TTC549 (cell line): Measurements from ENCODE around the gene IPO5.

Experiments
- FAIRE-seq: peaks from 2 replicates; lab custom pipeline; 2012; peaks lifted over from hg19 to GRCh38; lab: Jason Lieb, UNC

IPO5 gene

GRCh38 chr13:97953376-97953970 is at the start of gene IPO5:
TSS of gene IPO5 (plus strand) at chr13:97953675. CDS start at chr13:97976697, 23,022 bp downstream.
- no peak for FAIRE-seq

DNA sequence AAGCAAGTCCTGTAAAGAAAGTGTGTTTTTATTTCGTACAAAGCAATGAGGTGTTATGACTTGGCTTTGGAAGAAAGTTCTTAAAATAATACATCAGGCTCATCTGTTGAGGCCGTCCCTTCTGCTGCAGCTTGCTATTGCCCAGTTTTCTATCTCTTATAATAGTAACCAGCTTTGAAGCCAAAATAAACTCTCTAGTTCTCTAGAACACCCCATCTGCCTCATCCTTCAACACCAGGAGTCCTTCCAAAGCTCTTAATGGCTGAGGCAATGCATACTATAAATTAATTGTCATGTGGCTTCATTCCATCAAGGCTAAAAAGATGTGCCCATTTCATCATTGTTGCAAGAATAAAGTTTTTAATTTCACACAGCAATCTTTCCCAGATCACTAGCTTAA is 49.4 kb upstream of the IPO5 start:
- FAIRE-seq = no peak

- FAIRE-seq = no peak
Observed at GRCh38 chr13:97905517-97905916, 48.0 kb upstream of the IPO5 start.

- FAIRE-seq = no peak
Observed at GRCh38 chr13:97911311-97912138, 42.0 kb upstream of the IPO5 start.

DNA sequence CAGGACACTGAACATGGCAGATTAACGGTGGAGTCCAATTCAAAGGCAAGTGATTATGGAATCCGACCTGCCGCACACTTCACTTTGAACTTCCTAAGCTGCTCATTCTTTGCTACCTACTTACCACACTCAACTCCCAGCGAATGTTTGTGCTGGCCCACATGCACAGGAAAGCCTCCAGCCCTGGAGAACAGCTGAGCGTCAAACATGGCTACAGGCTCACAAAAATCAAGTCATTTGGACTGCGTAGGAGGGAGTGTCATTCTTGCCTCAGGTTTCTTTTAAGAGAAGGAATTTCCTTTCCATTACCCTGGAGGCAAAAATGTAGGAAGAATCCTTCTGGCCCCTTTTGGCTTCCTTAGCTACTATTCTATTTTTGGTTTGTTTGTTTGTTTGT is 41.3 kb upstream of the IPO5 start:
- FAIRE-seq = no peak

GRCh38 chr13:97913206-97913605 is 40.3 kb upstream of the IPO5 start:
- FAIRE-seq = no peak

DNA sequence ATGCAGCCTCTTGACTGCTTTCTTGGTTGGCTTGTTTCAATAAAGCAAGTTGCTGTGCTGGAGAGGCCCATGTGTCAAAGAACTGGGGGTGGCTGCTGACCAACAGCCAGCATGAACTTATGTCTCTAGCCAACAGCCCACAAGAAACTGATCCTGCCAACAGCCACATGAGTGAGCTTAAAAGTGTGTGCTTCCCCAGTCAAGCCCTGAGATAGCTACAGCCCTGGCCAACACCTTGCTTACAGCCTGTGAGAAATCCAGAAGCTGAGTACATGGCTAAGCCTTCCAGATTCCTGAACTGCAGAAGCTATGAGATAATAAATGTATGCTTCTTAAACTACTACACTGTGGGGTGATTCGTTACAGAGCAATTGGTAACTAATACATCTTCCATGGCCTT is 38.9 kb upstream of the IPO5 start:
- FAIRE-seq = no peak

DNA sequence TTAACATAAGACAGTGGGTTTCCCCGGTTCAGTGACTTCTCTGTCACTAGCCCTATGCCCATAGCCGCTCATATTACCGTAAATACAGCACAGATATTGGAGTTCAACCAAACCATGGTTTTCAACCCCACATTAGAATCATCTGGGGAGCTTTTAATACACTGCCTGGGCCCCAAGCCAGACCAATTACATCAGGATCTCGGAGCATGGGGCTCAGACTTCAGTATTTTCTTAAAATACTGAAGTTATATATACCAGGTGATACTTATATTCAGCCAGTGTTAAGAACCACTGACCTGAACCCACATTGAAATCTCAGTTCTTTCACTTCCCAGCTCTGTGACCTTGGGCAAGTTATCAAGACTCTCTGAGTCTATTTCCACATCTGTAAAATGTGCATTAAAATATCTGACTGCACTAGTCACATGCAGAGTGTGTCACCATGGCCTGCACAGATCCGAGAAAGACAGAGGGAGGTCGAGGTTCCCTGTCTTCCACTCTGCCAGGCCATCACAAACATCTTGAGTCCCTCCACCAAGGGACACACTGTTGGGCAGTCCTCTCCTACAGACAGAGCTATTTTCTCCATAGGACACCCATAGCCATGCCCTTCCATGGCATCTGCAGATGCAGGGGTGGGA is 32.2 kb upstream of the IPO5 start:
- no peak for FAIRE-seq

DNA sequence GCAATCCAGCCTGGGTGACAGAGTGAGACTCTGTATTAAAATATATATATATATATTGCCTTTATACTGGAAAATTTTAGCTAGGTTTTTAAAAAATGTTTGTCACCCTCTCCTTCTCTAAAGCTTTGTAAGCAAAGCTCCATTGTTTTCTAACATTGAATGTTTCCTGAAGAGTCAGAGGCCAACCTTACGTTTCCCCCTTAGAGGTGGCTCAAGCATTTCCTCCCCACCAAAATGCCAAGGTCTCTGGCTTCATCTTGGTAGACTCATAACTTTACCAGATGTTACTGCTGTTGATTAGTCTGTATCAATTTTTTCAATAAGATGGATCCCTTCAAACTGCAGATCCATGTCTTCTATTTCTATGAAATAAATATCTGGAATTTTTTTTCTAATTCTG is 25.2 kb upstream of the IPO5 start:
- FAIRE-seq = no peak

DNA sequence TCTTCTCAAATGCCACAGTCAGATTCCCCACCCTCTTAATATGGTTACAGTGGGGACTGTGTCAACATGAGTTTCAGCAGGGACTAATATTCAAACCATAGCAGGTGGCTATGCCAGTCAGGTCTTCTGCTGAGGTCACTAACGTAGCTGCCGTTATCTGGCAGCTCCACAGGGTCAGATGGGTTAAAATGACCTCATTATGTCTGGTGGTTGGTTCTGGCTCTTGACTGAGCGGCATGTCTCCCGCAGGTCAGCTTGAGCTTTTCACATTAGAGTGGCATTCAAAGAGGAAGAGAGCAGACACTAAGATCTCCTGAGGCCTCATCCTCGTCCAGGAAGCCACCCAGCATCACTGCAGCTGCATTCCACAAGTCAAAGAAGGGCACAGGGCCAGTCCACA is 21.4 kb upstream of the IPO5 start:
- FAIRE-seq = no peak

DNA sequence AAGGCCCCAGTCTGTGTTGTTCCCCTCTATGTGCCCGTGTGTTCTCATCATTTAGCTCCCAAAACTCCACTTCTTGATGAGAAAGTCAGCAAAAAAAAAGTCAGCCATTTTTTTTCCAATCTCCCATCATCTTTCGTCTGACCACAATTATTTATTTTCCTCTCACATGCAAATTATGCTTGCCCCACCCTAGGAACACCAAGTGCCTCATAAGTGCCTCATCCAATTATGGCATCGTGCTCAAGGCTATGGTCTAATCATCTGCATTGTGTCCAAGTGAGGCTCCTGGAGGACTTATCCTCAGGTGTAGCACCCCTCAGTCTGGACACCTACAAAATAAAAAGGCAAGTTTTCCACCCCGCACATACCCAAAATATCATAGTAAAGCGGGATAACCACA is 20.8 kb upstream of the IPO5 start:
- no peak for FAIRE-seq

- FAIRE-seq = no peak
Observed at GRCh38 chr13:97933776-97934175, 19.7 kb upstream of the IPO5 start.

- FAIRE-seq = no peak
Observed at GRCh38 chr13:97934590-97934989, 18.9 kb upstream of the IPO5 start.

DNA sequence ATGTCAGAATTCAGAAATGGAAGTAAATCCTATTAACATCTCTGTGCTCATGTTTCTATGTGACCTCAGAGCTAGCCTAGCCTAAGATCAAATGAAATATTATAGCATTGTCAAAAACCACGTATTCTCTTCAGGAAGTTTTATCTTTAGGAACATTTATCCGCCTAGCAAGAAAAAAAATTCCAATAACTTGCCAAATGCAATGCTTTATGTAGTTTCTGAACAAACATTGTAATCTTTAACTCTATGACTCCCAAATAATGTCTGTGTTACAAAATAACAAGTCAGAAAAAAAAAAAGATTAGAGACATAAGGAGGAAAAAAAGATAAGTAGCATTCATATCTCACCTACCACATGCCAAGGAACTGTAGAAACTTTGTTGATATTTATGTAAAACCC is 18.4 kb upstream of the IPO5 start:
- no peak for FAIRE-seq

DNA sequence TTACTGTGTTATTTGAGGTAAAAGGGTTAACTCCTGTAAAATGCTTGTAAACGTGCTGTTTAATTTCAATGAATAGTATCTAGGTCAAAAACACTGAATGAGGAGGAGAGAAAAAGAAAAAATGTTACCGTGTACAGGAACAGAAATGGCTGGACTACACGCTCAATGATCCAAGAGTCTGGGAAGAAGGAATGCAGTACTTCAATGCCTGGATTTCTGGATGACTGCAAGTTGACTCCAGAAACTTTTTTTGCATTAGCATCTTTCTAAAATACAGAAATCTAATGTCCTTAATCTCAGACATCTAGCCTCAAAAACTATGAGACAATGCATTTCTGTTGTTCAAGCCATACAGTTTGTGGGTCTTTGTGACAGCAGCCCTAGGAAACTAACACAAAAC is 17.4 kb upstream of the IPO5 start:
- FAIRE-seq = no peak

- FAIRE-seq = no peak
Observed at GRCh38 chr13:97938706-97939475, 14.6 kb upstream of the IPO5 start.

DNA sequence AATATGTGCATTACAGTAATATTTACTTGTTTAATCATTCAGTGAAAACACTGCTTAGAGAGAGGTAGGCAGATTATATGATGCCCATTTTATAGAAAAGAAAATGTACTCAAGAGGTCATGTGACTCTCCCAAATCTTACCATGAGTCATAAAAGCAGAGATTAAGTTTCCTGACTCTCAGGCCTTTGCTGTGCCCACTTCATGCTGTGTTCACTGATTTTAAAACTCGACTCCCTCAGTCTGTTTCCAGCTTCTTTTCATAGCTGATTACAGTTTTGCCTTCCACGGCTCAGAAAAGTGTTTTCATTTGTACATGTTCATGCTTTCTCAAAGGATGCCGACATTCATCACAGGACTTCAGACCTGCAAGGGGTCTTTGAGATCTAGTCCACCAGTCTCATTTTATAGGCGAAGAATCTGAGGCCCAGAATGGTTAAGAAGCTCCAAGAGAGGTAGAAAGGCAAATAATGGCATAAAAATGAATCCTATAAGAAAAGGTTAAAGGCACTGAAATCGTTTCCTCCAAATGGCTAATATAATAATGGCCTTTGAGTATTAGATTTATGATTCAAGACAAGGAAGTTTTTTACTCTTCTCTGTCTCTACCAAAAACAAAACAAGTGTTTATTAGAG is 9.0 kb upstream of the IPO5 start:
- no peak for FAIRE-seq

DNA sequence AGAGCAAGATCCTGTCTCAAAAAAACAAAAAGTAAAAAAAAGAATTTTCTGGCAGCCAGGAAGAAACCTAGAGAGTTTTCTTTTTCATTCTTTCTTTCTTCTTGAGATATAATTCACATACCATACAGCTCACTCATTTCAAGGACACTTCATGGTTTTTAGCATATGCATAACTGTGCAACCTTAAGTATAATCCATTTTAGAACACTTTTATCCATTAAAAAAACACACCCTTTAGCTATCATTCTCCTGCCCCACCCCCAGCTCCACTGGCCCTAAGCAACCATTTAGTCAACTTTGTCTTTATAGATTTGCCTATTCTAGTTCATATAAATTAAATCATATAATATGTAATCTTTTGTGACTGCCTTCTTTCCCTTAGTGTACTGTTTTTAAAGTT is 8.1 kb upstream of the IPO5 start:
- FAIRE-seq = no peak

- no peak for FAIRE-seq
Observed at GRCh38 chr13:97945792-97946419, 7.6 kb upstream of the IPO5 start.

DNA sequence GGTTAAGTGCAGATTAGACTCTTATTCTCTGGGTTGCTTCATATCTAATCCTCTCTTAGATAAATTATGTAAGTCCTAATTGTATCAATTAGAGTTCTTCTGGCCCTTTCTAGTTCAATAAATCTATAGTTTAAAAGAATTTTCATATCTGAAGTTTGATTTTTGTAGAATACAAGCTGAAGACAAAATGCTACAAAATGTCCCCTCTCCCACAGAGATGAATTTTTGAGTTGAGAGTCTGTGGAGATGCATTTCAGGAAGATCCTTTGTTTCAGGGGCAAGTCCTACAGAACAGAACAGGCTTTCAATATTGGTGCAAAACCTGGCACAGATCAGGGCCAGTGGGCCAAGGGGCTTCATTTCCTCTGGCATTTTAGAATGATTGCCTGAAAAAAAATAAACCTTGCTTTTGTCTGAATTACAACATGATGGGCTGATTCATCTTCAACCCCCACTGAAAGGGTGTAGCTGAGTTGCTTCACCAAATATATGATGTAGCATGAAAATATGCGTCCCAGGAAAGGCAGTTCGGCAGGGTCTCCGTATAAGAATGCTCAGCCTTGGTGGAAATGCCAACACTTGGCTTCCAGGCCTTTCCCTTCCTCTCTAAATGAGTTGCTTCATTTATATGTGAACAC is 6.4 kb upstream of the IPO5 start:
- no peak for FAIRE-seq

DNA sequence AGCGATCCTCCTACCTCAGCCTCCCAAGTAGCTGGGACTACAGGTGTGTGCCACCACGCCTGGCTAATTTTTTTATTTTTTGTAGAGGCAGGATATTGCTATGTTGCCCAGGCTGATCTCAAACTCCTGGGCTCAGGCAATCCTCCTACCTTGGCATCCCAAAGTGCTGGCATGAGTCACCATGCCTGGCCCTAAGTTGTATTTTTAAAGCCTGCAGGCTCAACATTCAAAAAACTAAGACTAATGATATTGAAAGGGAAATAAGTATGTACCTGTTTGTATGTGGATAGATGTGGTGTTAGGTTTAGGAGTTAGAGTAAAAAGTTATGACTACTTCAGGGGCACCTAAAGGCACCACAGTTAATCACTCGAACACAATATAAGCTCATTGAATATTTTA is 5.4 kb upstream of the IPO5 start:
- FAIRE-seq = no peak
